Ovary (tissue), 9 donors: ENCODE results near the gene MAP3K1. TPM values are rescaled to one million over a fixed set of nuclear protein-coding genes. Genes with fewer than 3 reads are reported as not detected.

Experiments
- DNase-seq, 5 donors: peaks; one replicate each; pipeline ENCODE4 v3.0.0-alpha.2; 2019 to 2020
- H3K27ac ChIP-seq, 2 donors: fragments of 200-600 bp; one replicate each; pipeline versions ENCODE4 v1.5.1 to v1.8.0; 2019 to 2022
- H3K27me3 ChIP-seq: fragments of 200-600 bp; one replicate; pipeline ENCODE4 v1.8.0; 2022
- H3K36me3 ChIP-seq: fragments of 200-600 bp; sonication (generic); one replicate; pipeline ENCODE4 v1.5.1; 2019
- H3K4me1 ChIP-seq: one replicate; pipeline ENCODE4 v1.8.1; 2013; ENCODE audit warnings: mild to moderate bottlenecking, moderate library complexity; ENCODE audit not compliant: insufficient read depth
- H3K4me3 ChIP-seq: fragments of 200-600 bp; sonication (generic); one replicate; pipeline ENCODE4 v1.5.1; 2017
- H3K9me3 ChIP-seq, 2 donors: fragments of 200-600 bp in 1 of 2; sonication (generic) in 1 of 2; one replicate each; pipeline versions ENCODE4 v1.5.1 to v1.8.1; 2013 to 2019; ENCODE audit warnings: mild to moderate bottlenecking in 1 of 2, moderate library complexity in 1 of 2
- CTCF ChIP-seq, 3 donors: fragments of 450-650 bp in 2 of 3; fragments of 200-600 bp in 1 of 3; IDR thresholded peaks; one replicate each; pipeline versions ENCODE4 v1.5.1 to v1.8.0; 2016 to 2022; ENCODE audit warnings: antibody characterized with exemption in 3 of 3, mild to moderate bottlenecking in 1 of 3
- EP300 ChIP-seq: sonication (generic); formaldehyde crosslinking; IDR thresholded peaks from one replicate; pipeline ENCODE4 v1.6.1; 2017; ENCODE audit warnings: antibody characterized with exemption
- POLR2A ChIP-seq: fragments of 450-650 bp; IDR thresholded peaks from one replicate; pipeline ENCODE4 v1.6.1; 2017; ENCODE audit warnings: antibody characterized with exemption, mild to moderate bottlenecking, moderate library complexity
- WGBS, 3 donors: extraction: QIAGEN DNeasy Blood & Tissue Kit in 1 of 3; methylation state at CpG; one replicate each; pipeline versions ENCODE4 v1.1.5 to v1.1.7; 2013 to 2017; 5-methylcytosine and 5-hydroxymethylcytosine counted together
- intact Hi-C, 4 donors: fragments of 100-400 bp; cut with DNase I; formaldehyde crosslinking; loops; one replicate each; pipeline versions ENCODE4 v1.11.0 to v1.15.1; 2022 to 2023
- polyA plus RNA-seq, 2 donors: library from polyadenylated mRNA; stranded (reverse); fragments of 200-250 nt in 1 of 2; fragments of 350-450 nt in 1 of 2; fragmentation: Illumina TruSeq in 1 of 2; extraction: RNeasy Lipid Tissue Mini Kit (QIAGEN cat#74804) in 1 of 2; gene quantifications; one replicate each; pipeline ENCODE4 v1.2.3, GENCODE V29; 2013 to 2014
- total RNA-seq, 7 donors: library from RNA; depleted of rRNA in 2 of 7; stranded (reverse); fragments of >200 nt in 2 of 7; fragmentation: NEBNext Ultra II Directional in 3 of 7; extraction: Animal tissue kit (Norgen Biotek cat#: 25700) in 3 of 7; gene quantifications; one replicate each; pipeline versions ENCODE4 v1.1.0 to v1.2.4, GENCODE V29; 2016 to 2023
- donor health status: DM: no; HTN: no; CAD: no; lungs with moderate emphysema.
- donor health status: DM: no; HTN: no; CAD: no.
- donor health status: Bipolar disorder and iron deficiency.
- donor health status: DM: yes; HTN: yes; CAD: no.
- donor health status: DM: no; HTN: no; CAD: no.
- donor health status: DM: yes; HTN: yes; CAD: no.

Gene MAP3K1
- total and polyA plus RNA-seq, 9 donors, result 5.4 to 29.8 (median 21.6) TPM

- WGBS, 3 donors, result 90 to 94% (median 92%) methylated on average over 3 of the region's 3 CpGs
- peaks cover 4% of the 10 kb centered on the region for H3K4me1 ChIP-seq
- intact Hi-C loops, result loop anchor here in 3 of 4 donors (5.0 kb wide), 1 partner anchor 565 kb away; no protein-coding TSS in a partner anchor
These were observed 22.0 kb downstream of the MAP3K1 start for GRCh38 chr5:56837381-56837780.

GRCh38 chr5:56837956-56838355 lies 22.6 kb downstream of the MAP3K1 start:
- no peaks in the 10 kb centered on the region for H3K36me3 ChIP-seq
- no peak overlapping the region for H3K4me3 ChIP-seq
- peaks cover 4% of the 10 kb centered on the region for H3K4me1 ChIP-seq
- peak overlapping the region in 1 of 2 donors; percentile 14 for H3K27ac ChIP-seq
- WGBS, 3 donors, result 58 to 65% (median 60%) methylated on average over 1 of the region's 1 CpG
- no peaks in the 10 kb centered on the region for H3K9me3 ChIP-seq
- no peaks in the 10 kb centered on the region for H3K27me3 ChIP-seq
- intact Hi-C loops, result loop anchor here in 3 of 4 donors (5.0 kb wide), 1 partner anchor 566 kb away; no protein-coding TSS in a partner anchor
- no peak for DNase-seq
- TF ChIP-seq EP300 (no peak), POLR2A (no peak), CTCF (IDR thresholded peaks at IDR 0.05) (no peak)

More at GRCh38 chr5:56837381-56837780, 22.0 kb downstream of the MAP3K1 start:
- no peak for TF ChIP-seq EP300
- no peak for TF ChIP-seq CTCF (IDR thresholded peaks at IDR 0.05)
- TF ChIP-seq POLR2A, result no peak
- no peaks in the 10 kb centered on the region for H3K27me3 ChIP-seq
- H3K27ac ChIP-seq, result peak overlapping the region in 1 of 2 donors; percentile 14
- no peaks in the 10 kb centered on the region for H3K9me3 ChIP-seq
- H3K36me3 ChIP-seq, result no peaks in the 10 kb centered on the region
- no peak for DNase-seq
- H3K4me3 ChIP-seq, result no peak overlapping the region

GRCh38 chr5:56838409-56839039 lies 23.2 kb downstream of the MAP3K1 start:
- H3K4me1 ChIP-seq, result peaks cover 2% of the 10 kb centered on the region
- 27 to 28% (median 28%) methylated on average over 4 of the region's 4 CpGs for WGBS, 3 donors
- no peaks in the 10 kb centered on the region for H3K36me3 ChIP-seq
- H3K27me3 ChIP-seq, result no peaks in the 10 kb centered on the region
- H3K4me3 ChIP-seq, result no peak overlapping the region
- no peak for DNase-seq
- no peak for TF ChIP-seq POLR2A
- peak in 2 of 3 donors; percentile 50 to 60 for TF ChIP-seq CTCF (IDR thresholded peaks at IDR 0.05)
- TF ChIP-seq EP300, result no peak
- no peak overlapping the region for H3K27ac ChIP-seq
- intact Hi-C loops, result loop anchor here in 3 of 4 donors (5.0 kb wide), 1 partner anchor 566 kb away; no protein-coding TSS in a partner anchor
- no peaks in the 10 kb centered on the region for H3K9me3 ChIP-seq

GRCh38 chr5:56839062-56839461 lies 23.7 kb downstream of the MAP3K1 start:
- H3K4me3 ChIP-seq, result no peak overlapping the region
- no peaks in the 10 kb centered on the region for H3K36me3 ChIP-seq
- H3K27ac ChIP-seq, result no peak overlapping the region
- H3K27me3 ChIP-seq, result no peaks in the 10 kb centered on the region
- peaks cover 2% of the 10 kb centered on the region for H3K4me1 ChIP-seq
- TF ChIP-seq CTCF (IDR thresholded peaks at IDR 0.05) (no peak), POLR2A (no peak), EP300 (no peak)
- no peaks in the 10 kb centered on the region for H3K9me3 ChIP-seq
- intact Hi-C loops, result loop anchor here in 3 of 4 donors (5.0 kb wide), 1 partner anchor 567 kb away; no protein-coding TSS in a partner anchor
- no peak for DNase-seq
- WGBS, 3 donors, result 82 to 91% (median 89%) methylated on average over 4 of the region's 4 CpGs
